H1 (cell line): ENCODE results near the gene UVSSA. TPM values are rescaled to one million over a fixed set of nuclear protein-coding genes. Genes with fewer than 3 reads are reported as not detected.
A peak's percentile ranks its signal among the peaks of the same experiment; 100 is the strongest.

Experiments used
- CTCF ChIA-PET: fragments of 300-600 bp; sonication (Branson Sonifier 250); formaldehyde crosslinking; loops from one replicate; lab custom pipeline; 2021; ENCODE audit not compliant: partially characterized antibody; lab: Charles Lee
- POLR2A ChIA-PET: fragments of 300-600 bp; sonication (Branson Sonifier 250); formaldehyde crosslinking; loops from one replicate; lab custom pipeline; 2021; ENCODE audit warnings: inconsistent platforms; ENCODE audit not compliant: partially characterized antibody; lab: Charles Lee
- DNase-seq, 2 experiments: peaks; one replicate each; pipeline versions ENCODE4 v3.0.0 to v3.0.0-alpha.2; 2010 to 2022; ENCODE audit warnings: low spot score in 2 of 2, low read depth in 1 of 2, mixed read lengths in 1 of 2
- FAIRE-seq: peaks from 2 replicates; lab custom pipeline; 2011; peaks lifted over from hg19 to GRCh38; lab: Jason Lieb, UNC
- H2AFZ ChIP-seq: 2 replicates; pipeline ENCODE4 v1.8.1; 2012; ENCODE audit warnings: low read length, inconsistent platforms
- H2AK5ac ChIP-seq: 2 replicates; pipeline ENCODE4 v1.6.1; 2013; ENCODE audit warnings: low read depth, low read length
- H2BK120ac ChIP-seq: replicated peaks from 2 replicates; pipeline ENCODE3; 2013; ENCODE audit warnings: low read depth, low read length, inconsistent platforms
- H2BK12ac ChIP-seq: 2 replicates; pipeline ENCODE4 v1.6.1; 2013; ENCODE audit warnings: low read depth, low read length
- H2BK15ac ChIP-seq: 2 replicates; pipeline ENCODE4 v1.6.1; 2013; ENCODE audit warnings: low read length
- H2BK20ac ChIP-seq: 2 replicates; pipeline ENCODE4 v1.6.1; 2013; ENCODE audit warnings: low read length
- H2BK5ac ChIP-seq: 2 replicates; pipeline ENCODE4 v1.6.1; 2013; ENCODE audit warnings: low read depth, low read length
- H3K14ac ChIP-seq: 2 replicates; pipeline ENCODE4 v1.6.1; 2013; ENCODE audit warnings: inconsistent platforms; ENCODE audit not compliant: insufficient read length
- H3K18ac ChIP-seq: 2 replicates; pipeline ENCODE4 v1.6.1; 2013; ENCODE audit warnings: low read length; ENCODE audit errors: extremely low read depth
- H3K23ac ChIP-seq: 2 replicates; pipeline ENCODE4 v1.6.1; 2013; ENCODE audit warnings: inconsistent platforms; ENCODE audit not compliant: insufficient read length
- H3K23me2 ChIP-seq: 2 replicates; pipeline ENCODE4 v1.6.1; 2013; ENCODE audit warnings: low read depth, low read length
- H3K27ac ChIP-seq: 2 replicates; pipeline ENCODE4 v1.6.1; 2011; ENCODE audit warnings: low read depth, low read length, inconsistent platforms
- H3K27me3 ChIP-seq, 4 experiments: replicated peaks in 1 of 4; 1 replicate in 1 of 4; 2 replicates in 3 of 4; pipeline versions ENCODE4 v1.6.1 to v1.8.1; 2011 to 2013; ENCODE audit warnings: low read length in 3 of 4, mild to moderate bottlenecking in 3 of 4, inconsistent platforms in 2 of 4, mixed read lengths in 2 of 4, moderate library complexity in 1 of 4; ENCODE audit not compliant: control insufficient read depth in 3 of 4, insufficient read depth in 3 of 4; ENCODE audit errors: extremely low read depth in 1 of 4
- H3K36me3 ChIP-seq, 4 experiments: 2 replicates each; pipeline versions ENCODE4 v1.6.1 to v1.8.1; 2011 to 2013; ENCODE audit warnings: mild to moderate bottlenecking in 4 of 4, low read length in 3 of 4, moderate library complexity in 2 of 4, control low read depth in 1 of 4, inconsistent platforms in 1 of 4; ENCODE audit not compliant: insufficient read depth in 4 of 4, control insufficient read depth in 2 of 4
- H3K4ac ChIP-seq: replicated peaks from 2 replicates; pipeline ENCODE3; 2013; ENCODE audit warnings: low read length, low read depth, mixed read lengths, inconsistent platforms; ENCODE audit not compliant: insufficient read length
- H3K4me1 ChIP-seq, 4 experiments: replicated peaks in 1 of 4; 1 replicate in 1 of 4; 2 replicates in 3 of 4; pipeline versions ENCODE4 v1.6.1 to v1.8.1; 2011 to 2013; ENCODE audit warnings: low read length in 3 of 4, inconsistent platforms in 2 of 4, mixed read lengths in 1 of 4; ENCODE audit not compliant: insufficient read depth in 4 of 4, control insufficient read depth in 3 of 4
- H3K4me2 ChIP-seq, 2 experiments: 2 replicates each; pipeline versions ENCODE4 v1.6.1 to v1.8.1; 2011 to 2013; ENCODE audit warnings: low read depth in 2 of 2, low read length in 2 of 2, control low read depth in 1 of 2, inconsistent platforms in 1 of 2, mild to moderate bottlenecking in 1 of 2; ENCODE audit not compliant: insufficient read depth in 1 of 2
- H3K4me3 ChIP-seq, 4 experiments: fragments of 200-600, 300-600 bp in 1 of 4; sonication (generic), shearing (Covaris generic), sonication (Bioruptor Twin) in 1 of 4; 2 replicates each; pipeline versions ENCODE4 v1.5.1 to v1.8.1; 2011 to 2016; ENCODE audit warnings: low read length in 4 of 4, low read depth in 3 of 4, control low read depth in 2 of 4, inconsistent platforms in 2 of 4, mild to moderate bottlenecking in 2 of 4, mixed read lengths in 1 of 4, moderate library complexity in 1 of 4; ENCODE audit not compliant: insufficient read depth in 2 of 4; ENCODE audit errors: extremely low read depth in 1 of 4
- H3K56ac ChIP-seq: replicated peaks from 2 replicates; pipeline ENCODE3; 2013; ENCODE audit warnings: low read depth, mild to moderate bottlenecking, mixed read lengths, low read length, inconsistent platforms; ENCODE audit not compliant: insufficient read length
- H3K79me1 ChIP-seq: 2 replicates; pipeline ENCODE4 v1.6.1; 2013; ENCODE audit warnings: low read depth, low read length, control low read depth
- H3K79me2 ChIP-seq, 2 experiments: 2 replicates each; pipeline versions ENCODE4 v1.6.1 to v1.8.1; 2012 to 2013; ENCODE audit warnings: low read length in 2 of 2, mild to moderate bottlenecking in 2 of 2, inconsistent platforms in 1 of 2; ENCODE audit not compliant: insufficient read depth in 2 of 2, control insufficient read depth in 1 of 2
- H3K9ac ChIP-seq, 4 experiments: replicated peaks in 1 of 4; 1 replicate in 1 of 4; 2 replicates in 3 of 4; pipeline versions ENCODE4 v1.6.1 to v1.8.1; 2011 to 2013; ENCODE audit warnings: low read depth in 3 of 4, low read length in 3 of 4, control low read depth in 2 of 4, mild to moderate bottlenecking in 2 of 4, moderate library complexity in 2 of 4, inconsistent platforms in 1 of 4; ENCODE audit errors: extremely low read depth in 1 of 4
- H3K9me3 ChIP-seq, 2 experiments: 2 replicates each; pipeline versions ENCODE4 v1.6.1 to v1.8.1; 2012 to 2013; ENCODE audit warnings: mild to moderate bottlenecking in 2 of 2, moderate library complexity in 2 of 2, control low read depth in 1 of 2, inconsistent platforms in 1 of 2, low read depth in 1 of 2, low read length in 1 of 2, mixed read lengths in 1 of 2; ENCODE audit not compliant: insufficient read depth in 2 of 2
- H4K20me1 ChIP-seq, 2 experiments: replicated peaks in 1 of 2; 2 replicates each; pipeline versions ENCODE3 to v1.8.1; 2011 to 2013; ENCODE audit warnings: inconsistent platforms in 2 of 2, low read length in 2 of 2, mild to moderate bottlenecking in 1 of 2; ENCODE audit not compliant: insufficient read depth in 2 of 2, control insufficient read depth in 1 of 2
- H4K5ac ChIP-seq: 2 replicates; pipeline ENCODE4 v1.6.1; 2013; ENCODE audit warnings: low read length, low read depth, mixed read lengths, inconsistent platforms; ENCODE audit not compliant: insufficient read length
- H4K8ac ChIP-seq: 2 replicates; pipeline ENCODE4 v1.8.0; 2013; ENCODE audit warnings: mild to moderate bottlenecking, moderate library complexity, low read length, inconsistent platforms; ENCODE audit not compliant: insufficient read depth; ENCODE audit errors: extremely low read depth
- H4K91ac ChIP-seq: replicated peaks from 2 replicates; pipeline ENCODE3; 2013; ENCODE audit warnings: low read length, mixed read lengths, inconsistent platforms; ENCODE audit not compliant: insufficient read length
- ASH2L ChIP-seq: fragments of 200-600, 300-600 bp; sonication (generic); IDR thresholded peaks from one replicate; pipeline ENCODE4 v1.7.1; 2017; ENCODE audit warnings: low read length
- CBX5 ChIP-seq: fragments of 300-800, 300-1000 bp; sonication (generic); IDR thresholded peaks from 2 replicates; pipeline ENCODE4 v1.7.1; 2016; ENCODE audit warnings: antibody characterized with exemption, low read length, low read depth
- CEBPB ChIP-seq: IDR thresholded peaks from 2 replicates; pipeline ENCODE4 v1.6.1; 2012; ENCODE audit warnings: low read depth, low read length
- FOSL1 ChIP-seq: IDR thresholded peaks from 2 replicates; pipeline ENCODE4 v1.6.1; 2011; ENCODE audit warnings: mild to moderate bottlenecking, low read depth, low read length, moderate library complexity; ENCODE audit not compliant: insufficient read depth
- KDM1A ChIP-seq: fragments of 200-600, 300-600 bp; sonication (generic); IDR thresholded peaks from 2 replicates; pipeline ENCODE4 v1.7.1; 2016; ENCODE audit warnings: mild to moderate bottlenecking, low read length, borderline replicate concordance
- KDM4A ChIP-seq: IDR thresholded peaks from one replicate; pipeline ENCODE4 v1.7.1; 2012; ENCODE audit warnings: low read depth, mild to moderate bottlenecking, moderate library complexity, low read length, inconsistent platforms; ENCODE audit not compliant: severe bottlenecking
- POLR2AphosphoS5 ChIP-seq: IDR thresholded peaks from 2 replicates; pipeline ENCODE4 v1.6.1; 2011; ENCODE audit warnings: low read depth, low read length
- POU5F1 ChIP-seq: IDR thresholded peaks from 2 replicates; pipeline ENCODE4 v1.6.1; 2011; ENCODE audit warnings: low read depth, mild to moderate bottlenecking, low read length, moderate library complexity
- SAP30 ChIP-seq: fragments of 300-600 bp; sonication (generic); IDR thresholded peaks from 2 replicates; pipeline ENCODE4 v1.7.1; 2012; ENCODE audit warnings: low read length, moderate library complexity, mild to moderate bottlenecking, inconsistent platforms; ENCODE audit not compliant: insufficient read depth, insufficient replicate concordance
- SP1 ChIP-seq: IDR thresholded peaks from 2 replicates; pipeline ENCODE4 v1.6.1; 2011; ENCODE audit warnings: low read depth, low read length
- SP2 ChIP-seq: IDR thresholded peaks from 2 replicates; pipeline ENCODE4 v1.6.1; 2012; ENCODE audit warnings: mild to moderate bottlenecking, low read length, inconsistent platforms
- SP4 ChIP-seq: IDR thresholded peaks from 2 replicates; pipeline ENCODE4 v1.6.1; 2012; ENCODE audit warnings: low read length, inconsistent platforms
- TAF7 ChIP-seq: optimal IDR thresholded peaks from 2 replicates; pipeline ENCODE3; 2011; ENCODE audit warnings: low read depth, mild to moderate bottlenecking, inconsistent platforms, low read length, moderate library complexity, borderline replicate concordance
- WGBS, 2 experiments: shearing (Covaris generic) in 1 of 2; methylation state at CpG; one replicate each; pipeline versions ENCODE4 v1.1.6 to v1.1.7; 2013 to 2015; ENCODE audit warnings: low lambda C conversion rate in 2 of 2, mixed read lengths in 2 of 2, inconsistent platforms in 1 of 2, low coverage in 1 of 2, missing lambda C conversion rate in 1 of 2; ENCODE audit not compliant: insufficient replicate concordance in 2 of 2, insufficient coverage in 1 of 2, insufficient read length in 1 of 2; ENCODE audit errors: extremely low coverage in 1 of 2, missing lambda C conversion rate in 1 of 2; 5-methylcytosine and 5-hydroxymethylcytosine counted together
- polyA plus RNA-seq, 7 experiments: library from polyadenylated mRNA; depleted of rRNA in 3 of 7; stranded (reverse) in 5 of 7; unstranded in 2 of 7; fragments of >200 nt in 5 of 7; fragments of 200-250 nt in 2 of 7; gene quantifications; 1 replicate in 5 of 7; 2 replicates in 1 of 7; 4 replicates in 1 of 7; pipeline versions ENCODE4 v1.2.1 to v1.2.3, GENCODE V29; 2011 to 2013; ENCODE audit warnings: missing spikeins in 2 of 7, mixed read lengths in 2 of 7
- total RNA-seq: library from RNA; stranded (reverse); fragmentation: NEBNext Ultra II Directional; extraction: Animal tissue kit (Norgen Biotek cat#: 25700); gene quantifications from 2 replicates; pipeline ENCODE4 v1.2.1, GENCODE V29; 2021
- TF ChIP-seq, protein P1 (sequence below): IDR thresholded peaks from 2 replicates; pipeline ENCODE4 v1.6.1; 2011; ENCODE audit warnings: low read length, improper control_type of control experiment

Gene UVSSA
- total and polyA plus RNA-seq, 2 of the 8 experiments (the other 6 are each of a cell fraction or from before 2014, with no cell fraction given): 14.5 to 19.4 TPM

DNA sequence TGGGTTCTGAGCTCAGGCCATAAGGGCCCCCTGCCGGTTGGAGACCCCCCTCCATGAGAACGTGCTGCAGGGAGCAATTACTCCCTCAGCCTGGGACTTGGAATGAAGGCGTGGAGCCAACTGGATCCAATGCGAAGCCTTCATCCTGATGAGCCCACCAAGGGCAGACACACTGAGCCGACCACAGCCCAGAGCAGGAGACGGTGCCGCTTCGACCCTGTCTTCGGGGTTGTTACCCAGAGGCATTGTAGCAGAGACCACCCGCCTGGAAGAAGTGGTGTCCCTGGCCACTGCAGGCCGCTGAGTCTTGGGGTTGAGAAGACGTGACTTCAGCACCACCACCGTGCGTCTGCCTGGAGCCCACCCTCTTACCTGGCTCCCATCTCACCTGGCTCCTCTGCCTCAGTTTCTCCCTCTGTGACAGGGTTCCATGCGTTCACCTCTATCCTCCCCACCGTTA, 66.2 kb downstream of the UVSSA start:
- Histone ChIP-seq H4K8ac (no peak overlapping the region), H4K20me1 (peaks cover 14 to 28% of the 10 kb centered on the region in 2 experiments), H2BK20ac (no peak overlapping the region), H3K79me2 (no peaks in the 10 kb centered on the region), H3K27me3 (peaks cover 15 to 56% (median 54%) of the 10 kb centered on the region in 4 experiments), H3K79me1 (no peaks in the 10 kb centered on the region), H2BK5ac (no peak overlapping the region), H3K23ac (no peak overlapping the region), H3K4me1 (peaks cover 0 to 10% (median 2%) of the 10 kb centered on the region in 4 experiments; a peak in 4 of 7 replicates), H3K18ac (no peak overlapping the region), H3K4ac (no peak overlapping the region), H2BK120ac (no peak overlapping the region), H3K36me3 (no peaks in the 10 kb centered on the region), H3K4me2 (peak overlapping the region in 1 of 2 experiments; percentile 34; a peak in 1 of 4 replicates), H3K4me3 (no peak overlapping the region), H3K23me2 (no peaks in the 10 kb centered on the region; the same call in 1 of the 2 replicates), H2BK15ac (no peak overlapping the region), H3K27ac (no peak overlapping the region), H3K9ac (no peak overlapping the region), H4K5ac (no peak overlapping the region), H4K91ac (no peak overlapping the region), H3K56ac (no peak overlapping the region), H2AFZ (no peak overlapping the region), H3K14ac (no peak overlapping the region), H3K9me3 (no peaks in the 10 kb centered on the region), H2BK12ac (0 out of 2 replicates have a peak overlapping the region, but pooled peaks have one; percentile 14), H2AK5ac (no peak overlapping the region)
- no peak for FAIRE-seq
- 78% methylated on average over 16 of the region's 16 CpGs; no CpG with 5 or more reads in 1 of the 2 experiments for WGBS, 2 experiments
- CTCF ChIA-PET: interaction anchor here (1.3 to 2.8 kb wide), 3 partner anchors 11 to 99 kb away, joined by 4 to 7 read pairs (median 5); no protein-coding TSS in a partner anchor
- POLR2A ChIA-PET: no interaction called here
- DNase-seq: no peak
- TF ChIP-seq SP1 (no peak), SAP30 (no peak), SP4 (no peak), POU5F1 (no peak), TAF7 (no peak), FOSL1 (no peak), SP2 (no peak), POLR2AphosphoS5 (no peak), ASH2L (no peak), CEBPB (no peak), KDM4A (no peak), CBX5 (no peak), KDM1A (no peak)
- TF ChIP-seq, protein P1, sequence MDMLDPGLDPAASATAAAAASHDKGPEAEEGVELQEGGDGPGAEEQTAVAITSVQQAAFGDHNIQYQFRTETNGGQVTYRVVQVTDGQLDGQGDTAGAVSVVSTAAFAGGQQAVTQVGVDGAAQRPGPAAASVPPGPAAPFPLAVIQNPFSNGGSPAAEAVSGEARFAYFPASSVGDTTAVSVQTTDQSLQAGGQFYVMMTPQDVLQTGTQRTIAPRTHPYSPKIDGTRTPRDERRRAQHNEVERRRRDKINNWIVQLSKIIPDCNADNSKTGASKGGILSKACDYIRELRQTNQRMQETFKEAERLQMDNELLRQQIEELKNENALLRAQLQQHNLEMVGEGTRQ: no peak
